ENCODE measurements around the gene CANT1. TPM values are rescaled to one million over a fixed set of nuclear protein-coding genes. Genes with fewer than 3 reads are reported as not detected.

CANT1 gene
- total and polyA plus RNA-seq, 9 of the 15 experiments (the other 6 are each of a cell fraction or from before 2014, with no cell fraction given) = 2.7 to 66.4 (median 22.5) TPM

DNA sequence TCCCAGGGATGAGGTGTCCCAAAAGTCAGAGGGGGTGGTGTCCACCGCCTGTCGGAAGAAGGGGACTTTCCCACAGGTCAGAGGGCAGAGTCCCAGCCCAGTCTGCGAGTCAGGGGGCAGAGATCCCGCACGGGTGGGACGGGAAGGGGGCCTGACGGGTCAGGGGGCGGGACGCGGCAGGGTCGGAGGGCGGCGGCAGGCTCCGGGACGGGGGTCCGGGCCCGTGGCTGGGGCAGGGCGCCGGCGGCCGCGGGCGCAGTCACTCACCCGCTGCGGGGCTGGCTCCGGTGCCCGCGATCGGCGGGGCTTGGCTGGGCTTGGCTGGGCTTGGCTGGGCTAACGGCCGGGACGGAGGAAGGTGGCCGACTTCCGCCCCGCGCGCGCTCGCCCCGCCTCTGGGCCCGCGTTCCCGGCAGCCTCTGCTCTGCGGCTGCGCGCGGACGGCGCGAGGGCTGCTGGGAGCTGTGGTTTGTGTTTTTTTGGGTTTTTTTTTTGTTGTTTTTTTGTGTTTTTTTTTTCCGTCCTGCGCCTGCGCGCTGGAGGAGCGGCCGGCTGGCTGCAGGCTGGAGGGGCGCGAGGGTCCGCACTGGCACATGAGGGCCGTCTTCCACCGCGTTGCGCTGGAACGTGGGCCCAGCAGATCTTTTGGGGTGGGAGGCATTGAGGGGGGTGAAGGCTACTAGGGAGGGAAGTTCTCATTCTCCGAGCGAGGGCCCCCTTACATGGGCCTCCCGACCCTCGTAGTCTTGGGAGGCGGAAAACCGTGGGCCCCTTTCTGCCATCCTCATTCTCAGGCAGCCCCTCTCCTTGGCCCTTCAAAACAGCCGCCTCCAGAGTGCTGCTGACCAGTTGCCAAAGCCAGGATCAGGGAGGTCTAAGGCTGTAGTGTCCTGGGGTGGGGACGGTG lies at the start of gene CANT1 (continued):
- TF ChIP-seq, protein P1, sequence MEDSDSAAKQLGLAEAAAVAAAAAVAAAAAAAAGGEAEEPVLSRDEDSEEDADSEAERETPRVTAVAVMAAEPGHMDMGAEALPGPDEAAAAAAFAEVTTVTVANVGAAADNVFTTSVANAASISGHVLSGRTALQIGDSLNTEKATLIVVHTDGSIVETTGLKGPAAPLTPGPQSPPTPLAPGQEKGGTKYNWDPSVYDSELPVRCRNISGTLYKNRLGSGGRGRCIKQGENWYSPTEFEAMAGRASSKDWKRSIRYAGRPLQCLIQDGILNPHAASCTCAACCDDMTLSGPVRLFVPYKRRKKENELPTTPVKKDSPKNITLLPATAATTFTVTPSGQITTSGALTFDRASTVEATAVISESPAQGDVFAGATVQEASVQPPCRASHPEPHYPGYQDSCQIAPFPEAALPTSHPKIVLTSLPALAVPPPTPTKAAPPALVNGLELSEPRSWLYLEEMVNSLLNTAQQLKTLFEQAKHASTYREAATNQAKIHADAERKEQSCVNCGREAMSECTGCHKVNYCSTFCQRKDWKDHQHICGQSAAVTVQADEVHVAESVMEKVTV (CRISPR knock-in tag; IDR thresholded peaks at IDR 0.05) = no peak
- no peak for TF ChIP-seq KLF10 (CRISPR knock-in tag; IDR thresholded peaks at IDR 0.05)
- TF ChIP-seq ZNF3 (CRISPR knock-in tag; IDR thresholded peaks at IDR 0.05) = no peak
- TF ChIP-seq SNRNP70 (optimal IDR thresholded peaks at IDR 0.05; ENCODE audit: low read depth, low read length) = no peak
- no peak for TF ChIP-seq CHD4 (IDR thresholded peaks at IDR 0.05; ENCODE audit: insufficient read depth, insufficient replicate concordance, low read depth, low read length, poor library complexity, severe bottlenecking)
- no peak for TF ChIP-seq ZNF140 (CRISPR knock-in tag; IDR thresholded peaks at IDR 0.05)
- no peak for TF ChIP-seq ZNF75A (CRISPR knock-in tag; IDR thresholded peaks at IDR 0.05)
- no peak for TF ChIP-seq ARID1B (IDR thresholded peaks at IDR 0.05)
- TF ChIP-seq PPARD (CRISPR knock-in tag; IDR thresholded peaks at IDR 0.05) = no peak
- peak; percentile 71 for TF ChIP-seq SUPT5H (IDR thresholded peaks at IDR 0.05)
- no peak for TF ChIP-seq FOXK1 (CRISPR knock-in tag; IDR thresholded peaks at IDR 0.05; ENCODE audit: borderline replicate concordance)
- TF ChIP-seq ZNF699 (CRISPR knock-in tag; IDR thresholded peaks at IDR 0.05; ENCODE audit: insufficient replicate concordance) = no peak
- TF ChIP-seq, protein P2, sequence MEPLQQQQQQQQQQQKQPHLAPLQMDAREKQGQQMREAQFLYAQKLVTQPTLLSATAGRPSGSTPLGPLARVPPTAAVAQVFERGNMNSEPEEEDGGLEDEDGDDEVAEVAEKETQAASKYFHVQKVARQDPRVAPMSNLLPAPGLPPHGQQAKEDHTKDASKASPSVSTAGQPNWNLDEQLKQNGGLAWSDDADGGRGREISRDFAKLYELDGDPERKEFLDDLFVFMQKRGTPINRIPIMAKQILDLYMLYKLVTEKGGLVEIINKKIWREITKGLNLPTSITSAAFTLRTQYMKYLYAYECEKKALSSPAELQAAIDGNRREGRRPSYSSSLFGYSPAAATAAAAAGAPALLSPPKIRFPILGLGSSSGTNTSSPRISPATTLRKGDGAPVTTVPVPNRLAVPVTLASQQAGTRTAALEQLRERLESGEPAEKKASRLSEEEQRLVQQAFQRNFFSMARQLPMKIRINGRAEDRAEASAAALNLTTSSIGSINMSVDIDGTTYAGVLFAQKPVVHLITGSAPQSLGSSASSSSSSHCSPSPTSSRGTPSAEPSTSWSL (CRISPR knock-in tag; IDR thresholded peaks at IDR 0.05; ENCODE audit: borderline replicate concordance) = no peak
- no peak for TF ChIP-seq SRSF3 (IDR thresholded peaks at IDR 0.05; ENCODE audit: insufficient read depth, low read length)
- no peak for TF ChIP-seq HDAC6 (IDR thresholded peaks at IDR 0.05; ENCODE audit: low read depth, low read length)
- no peak for TF ChIP-seq PML (IDR thresholded peaks at IDR 0.05; ENCODE audit: low read length)
- no peak for TF ChIP-seq ZNF311 (CRISPR knock-in tag; IDR thresholded peaks at IDR 0.05)
- TF ChIP-seq NBN (IDR thresholded peaks at IDR 0.05; ENCODE audit: low read depth) = no peak
- TF ChIP-seq JUND (IDR thresholded peaks at IDR 0.05; ENCODE audit: borderline replicate concordance, low read depth, low read length) = 0 out of 2 replicates have a peak, but pooled peaks have one; percentile 17
- no peak for TF ChIP-seq JUND (tag; IDR thresholded peaks at IDR 0.05; ENCODE audit: borderline replicate concordance, low read depth, low read length)
- TF ChIP-seq, protein P3, sequence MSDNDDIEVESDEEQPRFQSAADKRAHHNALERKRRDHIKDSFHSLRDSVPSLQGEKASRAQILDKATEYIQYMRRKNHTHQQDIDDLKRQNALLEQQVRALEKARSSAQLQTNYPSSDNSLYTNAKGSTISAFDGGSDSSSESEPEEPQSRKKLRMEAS (CRISPR knock-in tag; IDR thresholded peaks at IDR 0.05) = no peak
- TF ChIP-seq, protein P4, sequence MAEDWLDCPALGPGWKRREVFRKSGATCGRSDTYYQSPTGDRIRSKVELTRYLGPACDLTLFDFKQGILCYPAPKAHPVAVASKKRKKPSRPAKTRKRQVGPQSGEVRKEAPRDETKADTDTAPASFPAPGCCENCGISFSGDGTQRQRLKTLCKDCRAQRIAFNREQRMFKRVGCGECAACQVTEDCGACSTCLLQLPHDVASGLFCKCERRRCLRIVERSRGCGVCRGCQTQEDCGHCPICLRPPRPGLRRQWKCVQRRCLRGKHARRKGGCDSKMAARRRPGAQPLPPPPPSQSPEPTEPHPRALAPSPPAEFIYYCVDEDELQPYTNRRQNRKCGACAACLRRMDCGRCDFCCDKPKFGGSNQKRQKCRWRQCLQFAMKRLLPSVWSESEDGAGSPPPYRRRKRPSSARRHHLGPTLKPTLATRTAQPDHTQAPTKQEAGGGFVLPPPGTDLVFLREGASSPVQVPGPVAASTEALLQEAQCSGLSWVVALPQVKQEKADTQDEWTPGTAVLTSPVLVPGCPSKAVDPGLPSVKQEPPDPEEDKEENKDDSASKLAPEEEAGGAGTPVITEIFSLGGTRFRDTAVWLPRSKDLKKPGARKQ (CRISPR knock-in tag; IDR thresholded peaks at IDR 0.05) = no peak
- TF ChIP-seq HDAC2 (IDR thresholded peaks at IDR 0.05) = no peak
- TF ChIP-seq ZFX (CRISPR knock-in tag; IDR thresholded peaks at IDR 0.05) = peak; percentile 85
